ENCODE measurements around the gene UCP2.

The UCP2 gene

GRCh38 chr11:73968356-73968966 is 14.2 kb downstream of the UCP2 start:
- no peak for DNase-seq

- DNase-seq = no peak
Measured at GRCh38 chr11:73965764-73966121, 16.9 kb downstream of the UCP2 start.

GRCh38 chr11:73965076-73965763 is 17.4 kb downstream of the UCP2 start:
- no peak for DNase-seq

- no peak for DNase-seq
Measured at GRCh38 chr11:73963861-73964260, 18.8 kb downstream of the UCP2 start.

- DNase-seq = no peak
Measured at GRCh38 chr11:73962101-73962705, 20.4 kb downstream of the UCP2 start.

GRCh38 chr11:73961321-73961720 is 21.3 kb downstream of the UCP2 start:
- no peak for DNase-seq

- DNase-seq = no peak
Measured at GRCh38 chr11:73958521-73959141, 24.0 kb downstream of the UCP2 start.

GRCh38 chr11:73957654-73958361 is 24.8 kb downstream of the UCP2 start:
- DNase-seq = no peak

GRCh38 chr11:73956876-73957653 is 25.6 kb downstream of the UCP2 start:
- no peak for DNase-seq

GRCh38 chr11:73951797-73952196 is 30.8 kb downstream of the UCP2 start:
- no peak for DNase-seq

- peak; percentile 87 for DNase-seq
Measured at GRCh38 chr11:73950869-73951710, 31.6 kb downstream of the UCP2 start, which contains the start of gene DNAJB13. TSS of gene DNAJB13 (plus strand) at chr11:73951026. CDS start at chr11:73951070, 44 bp downstream.

GRCh38 chr11:73949912-73950311 is 32.7 kb downstream of the UCP2 start:
- DNase-seq = no peak

- no peak for DNase-seq
Measured at GRCh38 chr11:73949246-73949645, 33.4 kb downstream of the UCP2 start.

GRCh38 chr11:73946798-73947458 is 35.7 kb downstream of the UCP2 start:
- DNase-seq = no peak

GRCh38 chr11:73945396-73945795 is 37.2 kb downstream of the UCP2 start:
- no peak for DNase-seq

GRCh38 chr11:73944901-73945300 is 37.7 kb downstream of the UCP2 start:
- no peak for DNase-seq

GRCh38 chr11:73944085-73944484 is 38.6 kb downstream of the UCP2 start:
- DNase-seq = no peak

- no peak for DNase-seq
Measured at GRCh38 chr11:73942010-73942409, 40.6 kb downstream of the UCP2 start.

GRCh38 chr11:73940801-73941570 is 41.7 kb downstream of the UCP2 start:
- no peak for DNase-seq

- no peak for DNase-seq
Measured at GRCh38 chr11:73939096-73939495, 43.5 kb downstream of the UCP2 start.
